ENCODE measurements around the gene MPO. TPM values are rescaled to one million over a fixed set of nuclear protein-coding genes. Genes with fewer than 3 reads are reported as not detected.

Gene MPO
- total and polyA plus RNA-seq, 9 of the 15 experiments (the other 6 are each of a cell fraction or from before 2014, with no cell fraction given): 0.04 to 0.47 (median 0.39) TPM; not detected in 6

- peak overlapping the region; percentile 97 for H2AFZ ChIP-seq (ENCODE audit: low read depth, low read length)
- 43% methylated on average over 22 of the region's 57 CpGs for WGBS (ENCODE audit: insufficient coverage, low coverage, missing lambda C conversion rate)
- H3K79me2 ChIP-seq (ENCODE audit: control insufficient read depth, insufficient read depth, low read length): no peaks in the 10 kb centered on the region
- BruUV-seq (replicated peaks): no TSS peak
- in situ Hi-C loops (cut with MboI) (no loop called here), intact Hi-C loops (cut with micrococcal nuclease) (loop anchor here (5.0 kb wide), 1 partner anchor 127 kb away; no protein-coding TSS in a partner anchor)
- H3K27me3 ChIP-seq (ENCODE audit: control insufficient read depth in 2 of 2, insufficient read depth in 2 of 2, low read length in 2 of 2): peaks cover 0 to 5% of the 10 kb centered on the region in 2 experiments; a peak in 1 of 5 replicates
- H3K4me1 ChIP-seq (replicated peaks in 1 of 2; ENCODE audit: control insufficient read depth in 2 of 2, insufficient read depth in 2 of 2, low read length in 2 of 2): peaks cover 15 to 24% of the 10 kb centered on the region in 2 experiments
- ATAC-seq (peak; percentile 91), DNase-seq (ENCODE audit: extremely low read depth in 1 of 4, low spot score in 3 of 4) (peak; percentile 80 to 96 (median 94)), FAIRE-seq (peak; percentile 56)
- H3K9ac ChIP-seq (ENCODE audit: insufficient read depth in 1 of 2, low read depth in 2 of 2, low read length in 2 of 2): 0 out of 4 replicates have a peak overlapping the region, but pooled peaks of 1 of the 2 experiments have one; percentile 17
- H3K9me1 ChIP-seq (ENCODE audit: control insufficient read depth, insufficient read depth, low read length): no peaks in the 10 kb centered on the region
- H3K36me3 ChIP-seq (ENCODE audit: control insufficient read depth, insufficient read depth, low read length): no peaks in the 10 kb centered on the region
- no peak overlapping the region for H3K4me3 ChIP-seq
- CTCF ChIA-PET (ENCODE audit: low intra/inter-chr PET ratio): no interaction called here
- H4K20me1 ChIP-seq (replicated peaks; ENCODE audit: control insufficient read depth, insufficient read depth, low read length): no peaks in the 10 kb centered on the region
- POLR2A ChIA-PET: interaction anchor here (0.8 kb wide), 2 partner anchors 13 to 31 kb away, joined by 3 to 4 read pairs; no protein-coding TSS in a partner anchor
- H3K9me3 ChIP-seq (replicated peaks; ENCODE audit: control insufficient read depth, insufficient read depth, low read depth, low read length): no peaks in the 10 kb centered on the region; the same call in 1 of the 2 replicates
- H3K27ac ChIP-seq (ENCODE audit: extremely low read depth, low read depth, low read length): 0 out of 3 replicates have a peak overlapping the region, but pooled peaks have one; percentile 29
- H3K4me2 ChIP-seq (ENCODE audit: insufficient read depth, low read length): peak overlapping the region; percentile 34; the same call in 1 of the 2 replicates
- TF ChIP-seq ZFP36 (IDR thresholded peaks at IDR 0.05; ENCODE audit: low read depth, low read length, partially characterized antibody): no peak
- no peak for TF ChIP-seq ZNF584 (CRISPR knock-in tag; IDR thresholded peaks at IDR 0.05; ENCODE audit: low read depth)
- no peak for TF ChIP-seq CAMTA2 (CRISPR knock-in tag; conservative IDR thresholded peaks at IDR 0.05)
- no peak for TF ChIP-seq SMARCA4 (IDR thresholded peaks at IDR 0.05)
- TF ChIP-seq TFE3 (CRISPR knock-in tag; IDR thresholded peaks at IDR 0.05): no peak
- TF ChIP-seq HINFP (tag; conservative IDR thresholded peaks at IDR 0.05; ENCODE audit: low read depth): no peak
- no peak for TF ChIP-seq DNMT1 (IDR thresholded peaks at IDR 0.05)
- no peak for TF ChIP-seq PCBP2 (IDR thresholded peaks at IDR 0.05; ENCODE audit: low read depth, low read length, poor library complexity, severe bottlenecking)
- TF ChIP-seq ZNF699 (CRISPR knock-in tag; IDR thresholded peaks at IDR 0.05; ENCODE audit: insufficient replicate concordance): no peak
- TF ChIP-seq PHF8 (IDR thresholded peaks at IDR 0.05; ENCODE audit: borderline replicate concordance, low read length): no peak
- no peak for TF ChIP-seq U2AF1 (optimal IDR thresholded peaks at IDR 0.05; ENCODE audit: low read depth, low read length)
- no peak for TF ChIP-seq PATZ1 (CRISPR knock-in tag; IDR thresholded peaks at IDR 0.05; ENCODE audit: borderline replicate concordance)
- TF ChIP-seq E2F6 (IDR thresholded peaks at IDR 0.05; ENCODE audit: borderline replicate concordance in 1 of 2, extremely low read depth in 1 of 2, insufficient read depth in 1 of 2, insufficient read length in 1 of 2, low read depth in 1 of 2, low read length in 1 of 2, poor library complexity in 1 of 2, severe bottlenecking in 1 of 2): peak; percentile 99
Measured at GRCh38 chr17:58249270-58250133, 31.2 kb downstream of the MPO start.
